MV-4-11 (cell line): ENCODE measurements around the gene RSPH10B2.
"Not testable (repeated sequence)": the region's sequence is repeated elsewhere in the genome, so short reads cannot be mapped to it uniquely, and the experiment has no call there.

ENCODE experiments used
- DNase-seq: peaks from one replicate; lab custom pipeline; 2025; lab: John Stamatoyannopoulos, UW

Gene RSPH10B2

DNA sequence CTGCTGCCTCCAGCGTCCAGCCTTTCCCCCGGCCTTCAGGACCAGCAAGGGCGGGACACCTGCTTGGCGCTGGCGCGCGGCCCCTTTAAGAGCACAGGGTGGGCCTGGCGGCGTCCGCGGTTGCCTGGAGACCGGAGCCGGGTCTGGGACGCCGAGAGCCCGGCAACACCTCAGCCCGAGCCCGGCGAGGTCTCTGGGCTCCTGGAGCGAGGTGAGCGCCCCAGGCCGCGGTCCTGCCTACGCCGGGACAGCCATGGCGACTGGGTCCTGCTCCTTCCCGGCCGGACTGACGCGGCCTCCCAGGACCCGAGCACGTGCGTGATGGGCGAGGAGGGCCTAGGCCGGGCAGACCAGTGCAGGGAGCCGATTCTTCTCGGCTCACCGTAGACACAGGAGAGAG, at the start of gene RSPH10B2:
TSS of gene RSPH10B2 (plus strand) at position 140 of the 400 bp plus-strand sequence. CDS start 3,575 bp downstream, outside the sequence.
- not testable (repeated sequence) for DNase-seq

DNA sequence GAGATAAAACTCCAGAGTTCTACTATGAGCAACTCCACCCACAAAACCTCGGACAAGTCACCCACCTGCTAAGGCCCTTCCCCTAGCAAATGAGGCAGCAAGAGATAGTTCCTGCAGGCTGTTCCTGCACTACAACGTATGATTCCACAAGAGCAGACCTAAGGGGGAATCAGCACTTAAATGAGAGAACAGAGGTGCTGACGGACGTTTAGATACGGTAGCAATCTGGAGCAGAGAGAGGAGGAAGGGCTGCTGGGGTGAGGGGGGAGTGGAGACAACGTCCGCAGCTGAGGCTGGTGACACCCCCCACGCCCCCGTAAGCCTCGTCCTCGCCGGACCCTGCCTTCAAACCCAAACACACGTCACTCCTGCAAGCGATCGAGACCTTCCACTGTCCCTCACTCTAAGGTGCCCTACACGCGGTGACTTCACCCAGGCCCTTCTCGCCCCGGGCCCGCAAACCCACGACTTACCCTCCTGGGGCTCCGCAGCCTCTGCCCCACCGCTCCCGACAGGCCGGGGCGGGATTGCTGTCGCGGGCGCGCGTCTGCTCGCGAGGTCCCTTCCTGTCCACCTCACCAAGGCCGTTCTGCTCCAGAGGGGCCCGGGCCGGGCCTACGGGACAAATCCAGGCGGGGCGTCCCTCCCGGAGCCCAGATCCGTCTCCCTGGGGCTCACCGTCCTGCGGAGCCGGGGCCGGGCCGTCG, 47.8 kb upstream of the RSPH10B2 start:
- no peak for DNase-seq

DNA sequence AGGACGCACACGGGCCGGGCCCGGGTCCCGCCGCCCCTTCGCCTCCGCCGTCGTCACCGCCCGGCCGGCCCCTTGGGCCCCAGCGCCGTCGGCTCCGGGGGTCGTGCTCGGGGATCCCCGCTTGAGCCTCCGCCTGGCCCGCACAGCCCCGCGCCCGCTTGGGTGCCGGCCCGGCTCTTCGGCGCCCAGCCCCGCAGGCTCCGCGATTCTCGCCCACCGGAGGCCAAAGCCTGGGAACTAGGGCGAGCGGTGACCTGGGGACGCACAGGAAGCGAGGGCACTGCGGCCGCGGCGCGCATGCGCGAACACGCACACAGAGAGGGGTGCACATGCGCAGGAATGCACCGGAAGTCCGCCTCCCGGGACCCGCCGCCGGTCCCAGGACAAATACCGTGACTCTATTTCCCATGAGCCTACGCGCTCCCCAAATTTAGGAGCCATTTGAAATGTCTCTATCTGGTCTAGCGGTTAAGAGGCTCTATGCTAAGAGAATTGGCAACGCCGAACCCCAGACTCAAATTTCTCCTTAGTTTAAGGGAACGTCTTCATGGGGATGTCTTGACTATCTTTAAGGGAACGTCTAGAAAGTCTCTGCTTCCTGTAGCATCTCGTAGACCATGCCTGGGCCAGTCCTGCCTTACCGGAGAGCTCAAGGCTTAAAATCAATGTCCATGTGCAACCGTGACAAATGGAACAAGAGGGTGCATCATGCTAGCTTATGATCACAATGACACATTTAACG, 47.1 kb upstream of the RSPH10B2 start, which contains the start of gene ZNF12:
TSS of gene ZNF12 (minus strand) at position 282 of the 742 bp plus-strand sequence. CDS start 1,774 bp downstream, outside the sequence.
- peak; percentile 94 for DNase-seq

DNA sequence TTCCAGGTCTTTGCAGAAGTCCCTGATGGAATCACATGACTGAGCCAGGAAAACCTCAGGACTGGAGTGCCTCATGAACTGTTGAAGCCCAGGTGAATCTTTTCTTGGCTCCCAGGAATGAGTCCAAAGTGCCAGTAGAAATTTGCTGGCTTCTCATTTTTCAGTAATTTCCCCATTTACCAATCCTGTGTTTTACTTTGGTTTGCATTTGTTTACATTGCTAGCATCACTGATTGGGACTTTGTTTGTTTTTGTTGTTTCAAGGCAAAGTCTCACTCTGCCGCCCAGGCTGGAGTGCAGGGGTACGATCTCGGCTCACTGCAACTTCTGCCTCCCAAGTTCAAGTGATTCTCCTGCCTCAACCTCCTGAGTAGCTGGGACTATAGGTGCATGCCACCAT, 45.6 kb upstream of the RSPH10B2 start:
- DNase-seq, result no peak

DNA sequence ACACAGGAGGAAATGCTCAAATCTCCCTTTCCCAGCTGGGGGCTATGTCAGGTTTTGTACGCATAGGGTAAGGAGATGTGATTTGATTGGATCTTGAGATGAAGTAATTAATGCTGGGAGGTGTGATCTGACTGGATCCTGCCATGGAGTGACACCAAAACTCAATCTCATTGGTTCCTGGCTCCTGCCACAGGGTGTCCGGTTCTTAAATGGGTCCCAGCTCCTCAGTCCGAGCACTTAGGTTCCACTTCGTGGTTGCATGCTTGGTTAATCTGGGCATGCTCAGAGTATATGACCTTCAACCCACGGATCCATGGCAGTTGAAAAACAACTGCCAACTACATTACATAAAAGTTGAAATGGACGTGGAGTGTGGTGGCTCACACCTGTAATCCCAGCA, 44.1 kb upstream of the RSPH10B2 start:
- peak; percentile 17 for DNase-seq

DNA sequence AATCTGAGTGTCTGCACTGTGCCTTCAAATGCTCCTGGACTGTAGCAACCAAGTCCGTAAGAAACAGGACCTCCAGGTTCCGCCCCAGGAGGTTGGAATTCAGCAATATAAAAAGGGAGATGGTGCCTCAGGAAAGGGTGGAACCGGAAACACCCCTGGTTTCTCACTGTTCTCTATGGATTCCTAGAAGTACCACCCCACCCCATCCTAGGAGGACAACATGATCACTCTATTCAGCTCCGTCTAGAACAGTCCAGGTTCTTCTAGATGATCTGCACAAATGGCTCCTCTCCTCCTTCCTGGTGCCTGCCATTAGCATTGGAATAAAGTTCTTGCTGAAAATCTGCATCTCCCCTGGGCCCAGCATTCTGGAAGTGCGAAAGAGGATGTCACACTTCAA, 39.5 kb upstream of the RSPH10B2 start:
- DNase-seq, result no peak

DNA sequence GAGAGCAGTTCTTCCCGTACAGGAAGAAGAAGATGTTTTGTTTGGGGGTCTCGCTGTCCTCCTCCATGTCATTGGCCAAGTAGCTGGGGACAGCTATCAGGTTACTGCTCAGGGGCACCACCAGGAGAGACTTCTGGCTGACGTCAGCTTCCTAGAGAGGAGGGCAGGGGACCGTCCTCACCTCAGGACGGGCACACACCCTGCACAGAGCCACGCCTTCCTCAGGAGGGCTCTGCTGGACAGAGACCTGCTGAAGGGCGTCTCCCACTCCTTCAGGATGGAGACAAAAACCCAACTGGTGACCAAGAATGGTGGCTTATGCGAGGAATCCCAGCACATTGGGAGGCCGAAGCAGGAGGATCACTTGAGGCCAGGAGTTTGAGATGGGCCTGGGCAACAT, 38.0 kb upstream of the RSPH10B2 start:
- not testable (repeated sequence) for DNase-seq

DNA sequence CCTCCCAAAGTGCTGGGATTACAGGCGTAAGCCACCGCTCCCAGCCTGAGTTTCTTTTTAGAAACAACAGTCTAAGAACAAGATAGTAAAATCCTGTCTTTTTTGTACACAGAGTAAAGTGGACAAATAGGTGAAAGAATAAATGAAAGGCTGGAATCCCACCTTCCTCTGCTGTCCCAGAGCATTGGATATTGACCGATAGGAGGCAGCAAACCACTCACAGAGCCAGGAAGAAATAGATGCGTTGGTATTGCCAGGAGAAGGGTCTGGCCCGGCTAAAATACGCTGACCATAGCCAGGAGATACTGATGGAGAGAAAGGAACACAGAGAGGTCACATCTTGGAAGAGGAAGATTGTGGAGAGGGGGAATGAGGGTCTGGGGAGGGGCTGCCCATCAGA, 35.8 kb upstream of the RSPH10B2 start:
- no peak for DNase-seq

DNA sequence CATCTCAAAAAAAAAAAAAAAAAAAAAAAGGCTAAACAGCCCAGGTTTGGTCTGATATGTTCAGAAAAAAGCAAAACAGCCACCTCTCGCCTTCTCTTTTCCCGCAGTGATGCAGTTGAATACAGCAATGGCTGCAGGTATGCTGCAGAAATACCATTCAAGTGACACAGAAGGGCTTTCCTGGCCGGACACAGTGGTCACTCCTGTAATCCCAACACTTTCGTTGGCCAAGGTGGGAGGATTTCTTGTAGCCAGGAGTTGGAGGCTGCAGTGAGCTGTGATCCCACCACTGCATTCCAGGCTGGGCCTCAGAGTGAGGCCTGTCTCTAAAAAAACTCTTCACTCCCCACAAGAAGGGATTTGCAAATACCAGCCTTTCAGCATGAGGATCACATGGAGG, 29.6 kb upstream of the RSPH10B2 start:
- DNase-seq, result not testable (repeated sequence)

DNA sequence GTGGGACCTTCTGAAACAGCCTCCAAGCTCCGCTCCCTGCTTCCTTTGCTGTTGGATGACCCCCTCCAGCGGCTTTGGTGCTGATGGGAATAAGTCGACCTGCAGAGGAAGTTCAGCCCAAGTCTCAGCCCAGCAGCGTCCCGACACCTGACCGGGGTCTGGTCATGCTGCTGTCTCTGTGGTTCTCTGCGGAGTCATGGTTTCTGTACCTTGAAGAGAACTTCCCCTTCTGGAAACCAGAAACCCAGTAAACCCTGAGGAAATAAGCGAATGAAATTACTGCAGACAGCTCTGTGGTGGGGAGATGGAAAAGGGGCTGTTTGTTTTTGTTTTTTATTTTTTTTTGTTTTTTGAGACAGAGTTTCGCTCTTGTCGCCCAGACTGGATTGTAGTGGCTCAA, 28.9 kb upstream of the RSPH10B2 start:
- peak; percentile 90 for DNase-seq

DNA sequence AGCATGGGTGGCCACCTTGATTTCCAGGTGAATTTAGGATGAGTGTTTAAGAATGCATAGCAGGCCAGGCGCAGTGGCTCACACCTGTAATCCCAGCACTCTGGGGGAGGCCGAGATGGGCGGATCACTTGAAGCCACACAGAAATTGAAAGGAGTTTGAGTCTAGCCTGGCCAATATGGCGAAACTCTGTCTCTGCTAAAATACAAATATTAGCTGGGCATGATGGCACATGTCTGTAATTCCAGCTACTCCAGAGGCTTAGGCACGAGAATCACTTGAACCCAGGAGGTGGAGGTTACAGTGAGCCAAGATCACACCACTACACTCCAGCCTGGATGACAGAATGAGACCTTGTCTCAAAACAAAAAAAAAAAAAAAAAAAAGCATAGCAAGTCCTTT, 27.6 kb upstream of the RSPH10B2 start:
- DNase-seq, result not testable (repeated sequence)

DNA sequence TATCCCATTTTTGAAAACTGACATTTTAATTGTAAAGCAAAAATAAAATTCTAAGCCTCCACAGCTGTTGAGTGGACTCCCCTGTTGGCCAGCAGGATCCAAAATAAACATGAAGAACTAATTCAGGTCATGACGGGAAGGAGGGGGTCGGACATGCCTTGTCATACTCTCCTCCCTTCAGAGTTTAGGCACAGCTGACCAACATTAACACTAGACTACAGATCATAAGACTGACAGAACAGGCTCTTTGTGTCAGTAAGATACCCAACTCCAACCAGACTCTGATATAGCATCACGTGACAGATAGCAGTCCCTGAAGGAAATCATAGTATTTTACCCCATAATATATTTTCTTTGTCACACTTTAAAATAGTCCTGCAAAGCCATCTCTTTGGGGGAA, 26.2 kb upstream of the RSPH10B2 start:
- no peak for DNase-seq

DNA sequence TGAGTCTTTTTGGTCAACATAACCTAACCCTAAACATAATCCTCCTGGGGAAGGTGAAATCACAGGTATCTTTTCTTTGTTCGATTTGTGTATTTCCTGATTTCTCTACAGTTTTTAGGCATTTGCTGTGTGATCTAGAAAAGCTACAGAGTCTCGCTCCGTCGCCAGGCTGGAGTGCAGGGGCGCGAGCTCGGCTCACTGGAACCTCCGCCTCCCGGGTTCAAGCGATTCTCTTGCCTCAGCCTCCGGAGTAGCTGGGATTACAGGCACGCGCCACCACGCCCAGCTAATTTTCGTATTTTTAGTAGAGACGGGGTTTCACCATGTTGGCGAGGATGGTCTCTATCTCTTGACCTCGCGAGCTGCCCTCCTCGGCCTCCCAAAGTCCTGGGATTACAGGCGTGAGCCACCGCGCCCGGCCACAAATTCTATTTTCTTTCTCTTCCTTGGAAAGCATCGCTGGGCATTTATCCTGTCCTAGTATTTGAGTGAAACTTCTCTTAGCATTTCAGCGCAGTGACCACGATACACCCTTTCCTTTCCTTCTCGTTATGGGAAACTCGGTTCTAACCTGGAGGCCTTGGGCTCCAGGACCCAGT, 24.9 kb upstream of the RSPH10B2 start:
- DNase-seq, result not testable (repeated sequence)

DNA sequence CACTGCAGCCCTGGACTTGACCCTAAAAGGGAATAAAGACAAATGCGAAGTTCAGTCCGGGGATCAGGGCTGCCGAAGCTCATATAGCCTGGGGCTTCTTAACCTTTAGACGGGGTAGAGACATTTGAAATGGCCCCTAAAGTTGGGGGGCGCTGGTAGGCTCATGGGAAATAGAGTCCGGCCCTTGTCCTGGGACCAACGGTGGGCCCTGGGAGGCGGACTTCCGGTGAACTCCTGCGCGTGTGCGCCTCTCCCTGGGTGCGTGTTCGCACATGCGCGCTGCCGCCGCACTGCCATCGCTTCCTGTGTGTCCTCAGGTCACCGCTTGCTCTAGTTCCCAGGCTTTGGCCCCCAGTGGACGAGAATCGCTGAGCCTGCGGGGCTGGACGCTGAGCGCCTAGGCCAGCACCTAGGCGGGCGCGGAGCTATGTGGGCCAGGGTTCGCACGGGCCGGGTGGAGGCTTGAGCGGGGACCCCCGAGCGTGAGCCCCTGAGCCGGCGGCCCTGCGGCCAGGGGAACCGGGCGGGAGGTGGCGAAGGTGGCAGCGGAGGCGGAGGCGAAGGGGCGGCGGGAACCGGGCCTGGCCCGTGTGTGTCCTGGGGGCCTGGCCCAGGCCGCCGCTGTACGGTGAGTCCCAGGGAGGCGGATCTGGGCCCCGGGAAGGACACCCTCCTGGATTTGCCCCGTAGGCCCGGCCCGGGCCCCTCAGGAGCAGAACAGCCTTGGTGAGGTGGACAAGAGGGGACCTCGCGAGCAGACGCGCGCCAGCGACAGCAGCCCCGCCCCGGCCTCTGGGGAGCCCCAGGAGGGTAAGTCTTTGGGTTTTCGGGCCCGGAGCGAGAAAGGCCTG, 24.2 kb upstream of the RSPH10B2 start:
- DNase-seq, result peak; percentile 93

DNA sequence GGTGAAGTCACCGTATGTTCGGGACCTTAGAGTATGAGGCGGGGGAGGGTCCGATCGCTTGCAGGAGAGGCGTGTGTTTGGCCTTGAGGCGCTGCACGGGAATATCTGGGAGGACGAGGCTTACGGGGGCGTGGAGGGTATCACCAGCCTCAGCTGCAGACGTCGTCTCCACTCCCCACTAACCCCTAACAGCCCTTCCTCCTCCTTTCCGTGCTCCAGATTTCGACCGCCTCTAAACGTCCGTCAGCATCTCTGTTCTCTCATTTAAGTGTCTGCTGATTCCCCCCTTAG, 23.6 kb upstream of the RSPH10B2 start:
- DNase-seq, result no peak

DNA sequence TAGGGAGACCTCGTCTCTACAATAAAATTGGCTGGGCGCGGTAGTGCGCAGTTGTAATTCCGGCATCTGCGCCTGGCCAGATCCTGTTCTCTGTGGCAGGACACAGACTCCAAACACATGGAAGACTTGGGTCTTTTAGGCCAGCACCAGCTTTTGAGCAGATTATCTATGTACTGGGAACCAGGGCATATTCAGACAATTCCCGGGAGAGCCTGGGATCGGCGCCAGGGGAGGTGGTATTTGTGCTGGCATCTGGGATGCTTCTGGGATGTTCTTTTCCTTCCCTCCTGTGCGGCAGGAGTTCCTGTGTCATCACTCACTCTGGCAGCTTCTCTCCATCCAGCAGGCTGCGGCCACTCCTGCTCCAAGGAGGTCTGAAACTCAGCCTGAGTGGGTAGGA, 15.5 kb upstream of the RSPH10B2 start:
- not testable (repeated sequence) for DNase-seq

DNA sequence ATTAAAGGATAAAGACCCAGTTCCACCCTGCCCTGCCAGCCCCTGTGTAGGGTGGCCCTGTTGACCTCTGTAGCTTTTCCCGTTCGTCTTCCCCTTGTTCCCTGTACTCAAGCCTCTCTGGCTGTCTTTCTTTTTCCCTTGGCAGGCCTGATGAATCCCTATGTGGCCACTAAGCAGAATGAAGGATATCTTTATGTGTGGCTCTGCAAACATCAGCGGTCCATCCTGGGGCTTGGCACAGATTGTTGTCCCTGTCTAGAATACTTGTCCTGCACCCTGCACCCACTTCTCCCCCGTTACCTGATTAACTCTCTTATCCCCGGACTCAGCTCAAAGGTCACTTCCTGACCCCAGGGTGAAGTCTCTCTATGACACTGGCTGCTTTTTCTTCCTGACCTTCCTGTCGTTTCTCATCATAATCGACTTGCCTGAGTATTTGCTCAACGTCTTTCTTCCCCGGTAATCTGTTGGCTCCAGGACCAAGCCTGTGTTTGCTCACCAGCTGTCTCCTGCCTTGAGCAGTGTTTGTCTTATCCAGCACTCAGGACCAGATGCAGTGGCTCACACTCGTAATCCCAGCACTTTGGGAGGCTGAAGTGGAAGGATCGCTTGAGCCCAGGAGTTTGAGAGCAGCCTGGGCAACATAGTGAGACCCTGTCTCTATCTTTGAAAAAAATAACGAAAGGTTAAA, 9.3 kb upstream of the RSPH10B2 start:
- DNase-seq, result not testable (repeated sequence)

DNA sequence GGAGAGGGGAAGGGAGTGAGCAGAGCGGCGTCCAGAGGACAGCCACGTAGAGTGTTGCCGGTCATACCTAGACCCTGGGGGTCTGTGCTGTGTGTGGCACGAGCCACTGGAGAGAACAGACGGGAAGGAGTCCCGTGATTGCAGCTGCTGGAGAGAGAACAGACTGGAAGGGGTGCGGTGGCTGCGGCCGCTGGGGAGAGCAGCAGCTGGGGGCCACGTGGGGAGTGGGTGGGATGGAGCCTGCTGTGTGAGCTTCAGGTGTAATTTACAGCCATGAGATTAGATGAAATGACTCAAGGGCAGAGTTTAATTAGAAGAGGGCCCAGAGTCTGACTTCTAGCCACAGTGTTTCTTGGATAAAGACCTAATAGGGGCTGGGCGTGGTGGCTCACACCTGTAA, 4.6 kb upstream of the RSPH10B2 start:
- not testable (repeated sequence) for DNase-seq

DNA sequence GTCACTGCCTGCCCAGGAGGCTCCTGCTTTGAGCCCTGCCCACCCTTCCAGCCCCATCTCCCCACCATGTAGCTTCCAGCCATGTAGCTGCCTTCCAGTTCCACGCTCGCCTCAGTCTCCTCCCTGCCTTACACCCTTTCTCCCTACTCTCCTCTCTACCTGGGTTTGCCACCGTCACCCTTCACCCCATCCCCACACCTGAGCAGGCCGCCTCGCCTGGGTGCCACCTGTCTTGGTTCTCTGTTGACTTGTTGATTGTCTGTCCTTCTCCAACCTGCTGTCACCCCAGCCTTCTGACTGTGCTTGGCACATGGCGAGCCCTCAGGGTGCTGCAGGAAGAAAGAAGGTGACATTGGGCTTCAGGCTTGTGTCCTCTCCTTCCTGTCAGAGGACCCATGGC, 3.7 kb upstream of the RSPH10B2 start:
- DNase-seq, result not testable (repeated sequence)

DNA sequence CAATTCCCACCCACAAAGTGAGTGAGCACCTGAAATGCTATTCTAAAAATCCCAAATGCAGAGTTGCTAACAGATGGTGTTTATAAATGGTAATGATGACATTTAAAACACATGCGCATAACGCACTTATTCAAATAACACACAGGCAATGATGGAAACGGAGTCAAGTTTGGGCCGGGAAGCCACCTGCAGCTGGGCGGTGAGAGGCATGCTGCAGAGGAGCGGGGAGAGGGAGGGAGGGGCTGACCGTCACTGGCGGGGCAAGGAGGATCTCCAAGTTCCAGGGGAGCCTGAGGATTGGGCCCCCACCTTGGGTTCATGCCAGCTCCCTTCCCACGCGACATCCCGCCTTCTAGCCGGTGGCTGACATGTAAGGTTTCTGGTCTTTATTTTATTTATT, 7.3 kb downstream of the RSPH10B2 start:
- DNase-seq, result not testable (repeated sequence)

DNA sequence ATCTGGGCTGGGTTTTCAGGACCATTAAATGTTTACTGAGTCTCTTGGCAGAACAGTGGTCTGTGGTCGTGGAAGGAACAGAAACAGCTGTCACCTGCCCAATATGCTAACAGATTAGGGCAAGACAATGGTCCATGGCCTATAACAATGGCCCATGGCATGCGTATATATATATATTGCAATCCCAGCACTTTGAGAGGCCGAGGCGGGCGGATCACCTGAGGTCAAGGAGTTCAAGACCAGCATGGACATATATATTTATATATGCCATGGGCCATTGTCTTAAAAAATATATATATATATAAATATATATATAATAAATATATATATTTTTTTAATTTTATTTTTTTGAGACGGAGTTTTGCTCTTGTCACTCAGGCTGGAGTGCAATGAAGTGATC, 27.7 kb downstream of the RSPH10B2 start:
- DNase-seq, result not testable (repeated sequence)

DNA sequence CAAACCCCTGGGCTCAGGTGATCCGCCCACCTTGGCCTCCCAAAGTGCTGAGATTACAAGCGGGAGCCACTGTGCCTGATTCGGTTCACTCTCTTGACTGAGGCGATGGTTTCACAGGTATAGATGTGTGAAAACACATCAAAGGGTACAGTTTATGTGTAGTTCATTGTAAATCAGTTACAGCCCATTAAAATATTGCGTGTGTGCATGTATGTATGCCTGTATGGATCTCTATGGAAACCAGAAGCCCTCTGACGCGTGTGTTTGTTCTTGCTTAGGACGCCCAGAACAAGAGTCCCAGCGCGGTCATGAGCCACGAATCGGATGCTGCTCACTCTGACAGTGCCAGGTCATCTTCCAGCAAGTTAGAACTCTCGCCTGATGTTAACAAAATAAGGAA, 35.5 kb downstream of the RSPH10B2 start:
- not testable (repeated sequence) for DNase-seq
